HCT116 (cell line): ENCODE measurements around the gene LDHA.

Experiments
- CBX3 ChIP-seq: IDR thresholded peaks from 2 replicates; pipeline ENCODE4 v1.6.1; 2012; ENCODE audit warnings: low read depth
- CEBPB ChIP-seq: IDR thresholded peaks from 2 replicates; pipeline ENCODE4 v1.6.1; 2012; ENCODE audit warnings: low read depth
- ELF1 ChIP-seq: IDR thresholded peaks from 2 replicates; pipeline ENCODE4 v1.6.1; 2012; ENCODE audit warnings: low read depth, borderline replicate concordance
- EZH2 ChIP-seq: fragments of 200-600 bp; sonication (generic); IDR thresholded peaks from 2 replicates; pipeline ENCODE4 v1.6.1; 2017; ENCODE audit warnings: antibody characterized with exemption, mixed run types
- EZH2phosphoT487 ChIP-seq: fragments of 200-600 bp; IDR thresholded peaks from 2 replicates; pipeline ENCODE4 v1.6.1; 2018; ENCODE audit warnings: antibody characterized with exemption, borderline replicate concordance
- JUND ChIP-seq: IDR thresholded peaks from 2 replicates; pipeline ENCODE4 v1.6.1; 2012
- POLR2AphosphoS5 ChIP-seq: IDR thresholded peaks from 2 replicates; pipeline ENCODE4 v1.6.1; 2011; ENCODE audit warnings: mild to moderate bottlenecking, low read depth, low read length, moderate library complexity
- SIN3A ChIP-seq: IDR thresholded peaks from 2 replicates; pipeline ENCODE4 v1.6.1; 2012; ENCODE audit warnings: low read depth
- SRF ChIP-seq: IDR thresholded peaks from 2 replicates; pipeline ENCODE4 v1.6.1; 2012; ENCODE audit warnings: low read depth
- YY1 ChIP-seq: IDR thresholded peaks from 2 replicates; pipeline ENCODE4 v1.6.1; 2011; ENCODE audit warnings: low read length, low read depth, moderate library complexity, mild to moderate bottlenecking; ENCODE audit not compliant: insufficient replicate concordance; ENCODE audit errors: extremely low read depth
- ZFX ChIP-seq: fragments of 450-650 bp; IDR thresholded peaks from 2 replicates; pipeline ENCODE4 v1.6.1; 2017
- TF ChIP-seq, protein P1 (sequence below): IDR thresholded peaks from 2 replicates; pipeline ENCODE4 v1.6.1; 2012; ENCODE audit warnings: low read depth
- TF ChIP-seq, protein P2 (sequence below), 3 experiments: fragments of 200-600 bp in 1 of 3; sonication (generic) in 1 of 3; IDR thresholded peaks in 2 of 3; conservative IDR thresholded peaks in 1 of 3; 2 replicates each; pipeline ENCODE4 v1.5.1; 2012 to 2017; ENCODE audit warnings: low read depth in 2 of 3, low read length in 2 of 3, antibody characterized with exemption in 1 of 3, borderline replicate concordance in 1 of 3, control low read depth in 1 of 3, mild to moderate bottlenecking in 1 of 3, mixed read lengths in 1 of 3, mixed run types in 1 of 3, moderate library complexity in 1 of 3; ENCODE audit not compliant: insufficient read depth in 1 of 3
- TF ChIP-seq, protein P3 (sequence below): IDR thresholded peaks from 2 replicates; pipeline ENCODE4 v1.6.1; 2012

DNA sequence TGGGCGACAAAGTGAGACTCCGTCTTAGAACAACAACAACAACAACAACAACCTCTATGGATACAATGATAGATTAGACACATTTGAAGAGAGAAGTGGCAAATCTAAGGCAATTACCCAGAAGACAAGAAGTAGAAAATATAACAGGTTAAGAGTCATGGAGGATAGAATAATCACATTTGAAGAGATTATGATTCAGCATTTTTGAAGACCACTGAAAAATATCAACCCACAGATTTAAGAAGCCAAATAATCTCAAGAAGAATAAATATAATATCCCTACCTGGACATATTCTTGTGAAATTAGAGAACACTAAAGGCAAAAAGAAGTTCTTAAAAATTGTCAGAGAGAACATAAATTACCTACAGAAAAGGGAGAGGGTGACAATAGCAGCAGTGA is 25.7 kb downstream of the LDHA start:
- TF ChIP-seq CEBPB (no peak), POLR2AphosphoS5 (no peak), EZH2phosphoT487 (no peak), SRF (no peak), EZH2 (no peak), ZFX (no peak), JUND (no peak), CBX3 (no peak), YY1 (no peak), SIN3A (no peak), ELF1 (no peak)
- TF ChIP-seq, protein P1, sequence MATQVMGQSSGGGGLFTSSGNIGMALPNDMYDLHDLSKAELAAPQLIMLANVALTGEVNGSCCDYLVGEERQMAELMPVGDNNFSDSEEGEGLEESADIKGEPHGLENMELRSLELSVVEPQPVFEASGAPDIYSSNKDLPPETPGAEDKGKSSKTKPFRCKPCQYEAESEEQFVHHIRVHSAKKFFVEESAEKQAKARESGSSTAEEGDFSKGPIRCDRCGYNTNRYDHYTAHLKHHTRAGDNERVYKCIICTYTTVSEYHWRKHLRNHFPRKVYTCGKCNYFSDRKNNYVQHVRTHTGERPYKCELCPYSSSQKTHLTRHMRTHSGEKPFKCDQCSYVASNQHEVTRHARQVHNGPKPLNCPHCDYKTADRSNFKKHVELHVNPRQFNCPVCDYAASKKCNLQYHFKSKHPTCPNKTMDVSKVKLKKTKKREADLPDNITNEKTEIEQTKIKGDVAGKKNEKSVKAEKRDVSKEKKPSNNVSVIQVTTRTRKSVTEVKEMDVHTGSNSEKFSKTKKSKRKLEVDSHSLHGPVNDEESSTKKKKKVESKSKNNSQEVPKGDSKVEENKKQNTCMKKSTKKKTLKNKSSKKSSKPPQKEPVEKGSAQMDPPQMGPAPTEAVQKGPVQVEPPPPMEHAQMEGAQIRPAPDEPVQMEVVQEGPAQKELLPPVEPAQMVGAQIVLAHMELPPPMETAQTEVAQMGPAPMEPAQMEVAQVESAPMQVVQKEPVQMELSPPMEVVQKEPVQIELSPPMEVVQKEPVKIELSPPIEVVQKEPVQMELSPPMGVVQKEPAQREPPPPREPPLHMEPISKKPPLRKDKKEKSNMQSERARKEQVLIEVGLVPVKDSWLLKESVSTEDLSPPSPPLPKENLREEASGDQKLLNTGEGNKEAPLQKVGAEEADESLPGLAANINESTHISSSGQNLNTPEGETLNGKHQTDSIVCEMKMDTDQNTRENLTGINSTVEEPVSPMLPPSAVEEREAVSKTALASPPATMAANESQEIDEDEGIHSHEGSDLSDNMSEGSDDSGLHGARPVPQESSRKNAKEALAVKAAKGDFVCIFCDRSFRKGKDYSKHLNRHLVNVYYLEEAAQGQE = no peak
- TF ChIP-seq, protein P2, sequence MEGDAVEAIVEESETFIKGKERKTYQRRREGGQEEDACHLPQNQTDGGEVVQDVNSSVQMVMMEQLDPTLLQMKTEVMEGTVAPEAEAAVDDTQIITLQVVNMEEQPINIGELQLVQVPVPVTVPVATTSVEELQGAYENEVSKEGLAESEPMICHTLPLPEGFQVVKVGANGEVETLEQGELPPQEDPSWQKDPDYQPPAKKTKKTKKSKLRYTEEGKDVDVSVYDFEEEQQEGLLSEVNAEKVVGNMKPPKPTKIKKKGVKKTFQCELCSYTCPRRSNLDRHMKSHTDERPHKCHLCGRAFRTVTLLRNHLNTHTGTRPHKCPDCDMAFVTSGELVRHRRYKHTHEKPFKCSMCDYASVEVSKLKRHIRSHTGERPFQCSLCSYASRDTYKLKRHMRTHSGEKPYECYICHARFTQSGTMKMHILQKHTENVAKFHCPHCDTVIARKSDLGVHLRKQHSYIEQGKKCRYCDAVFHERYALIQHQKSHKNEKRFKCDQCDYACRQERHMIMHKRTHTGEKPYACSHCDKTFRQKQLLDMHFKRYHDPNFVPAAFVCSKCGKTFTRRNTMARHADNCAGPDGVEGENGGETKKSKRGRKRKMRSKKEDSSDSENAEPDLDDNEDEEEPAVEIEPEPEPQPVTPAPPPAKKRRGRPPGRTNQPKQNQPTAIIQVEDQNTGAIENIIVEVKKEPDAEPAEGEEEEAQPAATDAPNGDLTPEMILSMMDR (IDR thresholded peaks at IDR 0.05 in 2 of 3, conservative IDR thresholded peaks at IDR 0.05 in 1 of 3; ENCODE audit: borderline replicate concordance in 1 of 3, insufficient read depth in 1 of 3, low read depth in 2 of 3, low read length in 2 of 3) = no peak
- TF ChIP-seq, protein P3, sequence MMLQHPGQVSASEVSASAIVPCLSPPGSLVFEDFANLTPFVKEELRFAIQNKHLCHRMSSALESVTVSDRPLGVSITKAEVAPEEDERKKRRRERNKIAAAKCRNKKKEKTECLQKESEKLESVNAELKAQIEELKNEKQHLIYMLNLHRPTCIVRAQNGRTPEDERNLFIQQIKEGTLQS = no peak
